KMS-11 (cell line): Measurements from ENCODE around the gene INHBB.

Experiments
- H2AFZ ChIP-seq: fragments of 200-600 bp; sonication (generic); 2 replicates; pipeline ENCODE4 v1.6.1; 2016; ENCODE audit warnings: antibody characterized with exemption, mixed run types, low read depth
- H3K27ac ChIP-seq: fragments of 200-600 bp; sonication (generic); 2 replicates; pipeline ENCODE4 v1.6.1; 2016; ENCODE audit warnings: mild to moderate bottlenecking, mixed run types
- H3K27me3 ChIP-seq: fragments of 200-600 bp; sonication (generic); 2 replicates; pipeline ENCODE4 v1.6.1; 2017; ENCODE audit warnings: mild to moderate bottlenecking, low read depth, mixed run types, moderate library complexity; ENCODE audit not compliant: insufficient read depth
- H3K36me3 ChIP-seq: fragments of 200-600 bp; sonication (generic); 2 replicates; pipeline ENCODE4 v1.6.1; 2017; ENCODE audit warnings: mild to moderate bottlenecking, mixed run types; ENCODE audit not compliant: insufficient read depth
- H3K4me1 ChIP-seq: fragments of 200-600 bp; sonication (generic); 2 replicates; pipeline ENCODE4 v1.6.1; 2016; ENCODE audit warnings: mild to moderate bottlenecking, low read depth, mixed run types; ENCODE audit not compliant: poor library complexity, severe bottlenecking
- H3K4me2 ChIP-seq: fragments of 200-600 bp; sonication (generic); 2 replicates; pipeline ENCODE4 v1.7.0; 2016; ENCODE audit warnings: mild to moderate bottlenecking, mixed run types
- H3K4me3 ChIP-seq: fragments of 200-600 bp; sonication (generic); IDR thresholded peaks from 2 replicates; pipeline ENCODE4 v1.6.1; 2017; ENCODE audit warnings: low read depth, low read length, mixed read lengths; ENCODE audit not compliant: insufficient read depth
- H3K79me2 ChIP-seq: fragments of 200-600 bp; sonication (generic); 2 replicates; pipeline ENCODE4 v1.6.1; 2016; ENCODE audit warnings: low read depth, mixed run types; ENCODE audit not compliant: insufficient read depth
- H3K9ac ChIP-seq: fragments of 200-600 bp; sonication (generic); 2 replicates; pipeline ENCODE4 v1.6.1; 2016; ENCODE audit warnings: mild to moderate bottlenecking, mixed run types
- H4K20me1 ChIP-seq: fragments of 200-600 bp; sonication (generic); 2 replicates; pipeline ENCODE4 v1.6.1; 2016; ENCODE audit warnings: mild to moderate bottlenecking, mixed run types; ENCODE audit not compliant: insufficient read depth
- TF ChIP-seq, protein P1 (sequence below): fragments of 200-600 bp; sonication (generic); conservative IDR thresholded peaks from 2 replicates; pipeline ENCODE4 v1.6.1; 2017; ENCODE audit warnings: low read depth, mild to moderate bottlenecking, antibody characterized with exemption, low read length, moderate library complexity, mixed read lengths

The INHBB gene

DNA sequence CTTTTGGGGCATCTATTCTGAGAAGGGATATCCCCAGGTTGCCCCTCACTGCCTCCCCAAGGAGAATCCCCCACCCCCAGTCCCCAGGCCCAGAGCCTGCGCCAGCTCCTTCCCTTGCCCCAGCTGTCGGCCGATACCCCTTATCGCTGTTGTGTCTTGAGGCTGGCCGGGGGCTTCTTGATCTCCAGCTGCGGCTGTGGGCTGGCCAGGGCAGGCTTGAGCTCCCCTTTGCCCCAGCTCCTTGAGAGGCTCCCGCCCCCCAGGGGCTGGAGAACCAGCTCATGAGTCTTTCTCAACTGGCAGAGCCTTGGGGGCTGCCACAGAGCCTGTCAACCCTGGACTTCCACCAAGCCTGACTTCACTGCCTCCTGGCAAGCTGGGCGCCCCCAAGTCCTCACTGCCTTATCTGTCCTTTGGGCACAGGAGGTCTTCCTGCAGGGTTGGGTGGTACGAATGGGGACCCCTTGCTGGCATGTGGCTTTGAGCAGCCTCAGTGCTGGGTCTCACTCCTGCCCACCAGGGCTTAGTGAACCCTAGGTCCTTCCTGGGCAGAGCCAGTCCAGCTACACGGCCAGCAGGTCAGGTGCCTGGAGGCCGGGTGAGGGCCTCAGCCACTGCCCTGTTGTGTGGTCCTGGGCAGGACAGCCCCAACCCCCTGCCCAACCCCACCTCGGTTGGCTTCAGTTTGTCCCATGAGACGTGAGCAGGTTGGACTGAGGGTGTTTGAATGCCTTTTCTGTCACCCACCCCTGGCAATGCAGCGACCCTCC, 29.5 kb downstream of the INHBB start:
- TF ChIP-seq, protein P1, sequence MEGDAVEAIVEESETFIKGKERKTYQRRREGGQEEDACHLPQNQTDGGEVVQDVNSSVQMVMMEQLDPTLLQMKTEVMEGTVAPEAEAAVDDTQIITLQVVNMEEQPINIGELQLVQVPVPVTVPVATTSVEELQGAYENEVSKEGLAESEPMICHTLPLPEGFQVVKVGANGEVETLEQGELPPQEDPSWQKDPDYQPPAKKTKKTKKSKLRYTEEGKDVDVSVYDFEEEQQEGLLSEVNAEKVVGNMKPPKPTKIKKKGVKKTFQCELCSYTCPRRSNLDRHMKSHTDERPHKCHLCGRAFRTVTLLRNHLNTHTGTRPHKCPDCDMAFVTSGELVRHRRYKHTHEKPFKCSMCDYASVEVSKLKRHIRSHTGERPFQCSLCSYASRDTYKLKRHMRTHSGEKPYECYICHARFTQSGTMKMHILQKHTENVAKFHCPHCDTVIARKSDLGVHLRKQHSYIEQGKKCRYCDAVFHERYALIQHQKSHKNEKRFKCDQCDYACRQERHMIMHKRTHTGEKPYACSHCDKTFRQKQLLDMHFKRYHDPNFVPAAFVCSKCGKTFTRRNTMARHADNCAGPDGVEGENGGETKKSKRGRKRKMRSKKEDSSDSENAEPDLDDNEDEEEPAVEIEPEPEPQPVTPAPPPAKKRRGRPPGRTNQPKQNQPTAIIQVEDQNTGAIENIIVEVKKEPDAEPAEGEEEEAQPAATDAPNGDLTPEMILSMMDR = no peak
- Histone ChIP-seq H2AFZ (no peak overlapping the region), H3K4me1 (no peaks in the 10 kb centered on the region), H3K36me3 (no peaks in the 10 kb centered on the region), H3K4me2 (no peak overlapping the region), H3K4me3 (no peak overlapping the region), H4K20me1 (no peaks in the 10 kb centered on the region), H3K27me3 (no peaks in the 10 kb centered on the region), H3K9ac (no peak overlapping the region), H3K79me2 (no peaks in the 10 kb centered on the region), H3K27ac (no peak overlapping the region)

DNA sequence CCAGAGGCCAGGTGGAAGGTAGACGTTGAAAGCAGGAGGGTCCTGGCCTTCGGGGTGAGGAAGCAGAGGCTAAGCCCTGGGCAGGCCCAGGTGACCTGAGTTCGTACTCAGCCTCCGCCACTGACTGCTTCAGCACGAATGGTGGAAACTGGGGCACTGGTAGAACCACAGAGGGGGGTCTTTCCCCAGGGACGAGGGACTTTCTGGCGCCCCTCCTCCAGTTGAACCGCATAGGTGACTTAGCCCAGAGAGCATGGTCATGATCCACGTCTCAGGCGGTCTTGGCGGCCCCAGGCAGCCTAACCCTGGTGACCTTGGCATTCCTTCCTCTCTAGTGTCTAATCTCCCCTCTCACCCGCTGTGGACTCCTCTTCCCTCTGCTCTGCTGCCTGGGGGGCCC, 30.2 kb downstream of the INHBB start:
- Histone ChIP-seq H3K4me1 (no peaks in the 10 kb centered on the region), H3K4me2 (no peak overlapping the region), H3K9ac (no peak overlapping the region), H3K4me3 (no peak overlapping the region), H3K79me2 (no peaks in the 10 kb centered on the region), H3K27me3 (no peaks in the 10 kb centered on the region), H3K27ac (no peak overlapping the region), H3K36me3 (no peaks in the 10 kb centered on the region), H2AFZ (no peak overlapping the region), H4K20me1 (no peaks in the 10 kb centered on the region)
- TF ChIP-seq, protein P1 = no peak

DNA sequence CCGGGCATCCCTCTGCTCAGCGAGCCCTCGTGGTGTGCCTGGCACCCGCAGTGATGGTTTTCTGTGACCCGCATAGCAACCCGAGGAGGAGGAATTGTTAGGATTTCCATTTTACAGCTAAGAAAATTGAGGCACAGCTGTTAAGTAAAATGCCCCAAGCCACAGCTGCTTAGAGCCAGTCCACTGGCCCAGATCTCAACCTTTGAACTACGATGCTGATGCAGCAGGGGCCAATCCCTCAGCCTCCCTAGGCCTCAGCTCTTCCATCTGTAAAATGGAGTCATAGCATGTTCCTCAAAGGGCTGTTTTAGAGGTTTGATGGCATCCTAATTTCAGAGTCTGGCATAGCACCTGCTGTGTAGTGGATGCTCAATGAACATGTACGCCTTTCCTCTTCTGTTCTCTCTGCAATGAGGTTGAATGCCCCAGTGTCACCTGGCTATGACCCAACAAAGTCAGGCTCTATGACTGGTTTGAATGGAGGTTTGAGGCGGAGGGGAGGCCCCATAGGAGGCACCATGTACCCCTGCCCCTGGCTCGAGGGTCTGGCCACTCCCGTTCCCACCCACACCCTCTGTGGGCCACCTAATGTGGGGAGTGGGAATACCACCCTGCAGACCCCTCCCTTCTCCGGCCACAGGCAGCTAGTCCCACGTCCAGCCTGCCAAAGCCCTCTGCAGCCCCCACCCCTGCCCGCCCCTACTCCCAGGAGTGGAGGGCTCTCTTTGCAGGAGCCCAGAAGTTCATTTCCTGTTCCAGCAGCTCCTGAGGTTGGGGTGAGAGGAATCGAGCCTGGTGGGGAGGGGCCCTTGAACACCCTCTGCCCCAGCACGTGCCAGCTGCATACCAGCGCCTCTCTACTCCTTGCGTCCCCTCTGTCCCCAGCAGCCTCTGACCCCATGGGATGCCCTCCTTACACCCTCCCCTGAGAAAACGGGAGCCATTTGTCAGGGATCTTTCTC, 31.0 kb downstream of the INHBB start:
- H3K36me3 ChIP-seq = no peaks in the 10 kb centered on the region
- no peak overlapping the region for H3K9ac ChIP-seq
- H3K4me3 ChIP-seq = no peak overlapping the region
- no peaks in the 10 kb centered on the region for H4K20me1 ChIP-seq
- H3K79me2 ChIP-seq = no peaks in the 10 kb centered on the region
- TF ChIP-seq, protein P1 = no peak
- no peaks in the 10 kb centered on the region for H3K4me1 ChIP-seq
- no peak overlapping the region for H2AFZ ChIP-seq
- H3K4me2 ChIP-seq = no peak overlapping the region
- H3K27me3 ChIP-seq = no peaks in the 10 kb centered on the region
- H3K27ac ChIP-seq = no peak overlapping the region

DNA sequence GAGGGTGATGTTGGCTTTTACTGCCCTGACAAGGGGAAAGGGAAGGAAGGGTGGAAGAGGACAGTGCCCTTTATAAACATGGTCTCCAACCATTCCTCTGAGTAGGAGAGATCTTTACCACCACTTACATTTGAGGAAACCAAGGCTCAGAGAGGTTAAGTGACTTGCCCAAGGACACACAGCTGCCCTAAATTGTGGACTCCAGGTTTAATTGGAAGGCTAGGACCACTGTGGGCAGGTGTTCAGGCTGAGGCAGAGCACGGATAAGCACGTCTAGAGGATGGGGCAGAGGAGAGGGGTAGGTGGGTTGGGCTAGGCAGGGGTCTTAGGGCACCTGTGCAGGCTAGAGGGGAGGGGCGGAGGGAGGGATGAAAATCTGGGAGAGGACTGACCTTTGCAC, 32.7 kb downstream of the INHBB start:
- Histone ChIP-seq H3K4me1 (no peaks in the 10 kb centered on the region), H4K20me1 (no peaks in the 10 kb centered on the region), H3K4me2 (no peak overlapping the region), H3K36me3 (no peaks in the 10 kb centered on the region), H3K27me3 (no peaks in the 10 kb centered on the region), H3K79me2 (no peaks in the 10 kb centered on the region), H3K27ac (no peak overlapping the region), H2AFZ (no peak overlapping the region), H3K9ac (no peak overlapping the region), H3K4me3 (no peak overlapping the region)
- TF ChIP-seq, protein P1 = no peak
